ENCODE results near the gene ZNF429. TPM values are rescaled to one million over a fixed set of nuclear protein-coding genes. Genes with fewer than 3 reads are reported as not detected.
"Not testable (repeated sequence)": the region's sequence is repeated elsewhere in the genome, so short reads cannot be mapped to it uniquely, and the experiment has no call there.

ZNF429 gene
- total RNA-seq, 2 donors from 2014 or later: 16.6 to 17.9 TPM

DNA sequence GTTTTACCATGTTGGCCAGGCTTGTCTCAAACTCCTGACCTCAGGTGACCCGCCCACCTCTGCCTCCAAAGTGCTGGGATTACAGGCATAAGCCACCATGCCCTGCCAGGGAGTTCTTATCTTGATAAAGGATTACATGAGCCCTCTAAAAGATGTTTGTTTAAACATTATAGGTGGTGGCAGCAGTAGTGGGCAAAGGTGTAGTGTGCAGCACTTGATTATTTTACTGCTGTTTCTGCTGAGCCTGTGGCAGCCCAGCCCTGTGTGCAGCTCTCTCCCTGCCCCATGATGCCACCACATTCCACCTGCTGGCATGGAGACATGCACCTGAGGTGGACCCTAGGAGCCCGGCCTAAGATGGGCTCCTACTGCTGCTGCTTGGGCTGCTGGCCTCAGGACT is 54.0 kb downstream of the ZNF429 start:
- Mint-ChIP-seq H3K27ac (no peak overlapping the region), H3K36me3 (ENCODE audit: insufficient read depth in 2 of 2) (peaks cover 18 to 21% of the 10 kb centered on the region in 2 donors), H3K4me1 (ENCODE audit: low read depth) (no peaks in the 10 kb centered on the region), H3K27me3 (ENCODE audit: low read depth) (no peaks in the 10 kb centered on the region), H3K4me3 (no peak overlapping the region), H3K9me3 (peaks cover 0 to 12% of the 10 kb centered on the region in 2 donors)
- no peak for DNase-seq
- no peak for ATAC-seq (replicated peaks in 1 of 2)

GRCh38 chr19:21564406-21564805 is 59.0 kb downstream of the ZNF429 start:
- ATAC-seq (replicated peaks in 1 of 2) (no peak), DNase-seq (no peak)
- Mint-ChIP-seq H3K4me3 (no peak overlapping the region), H3K27ac (peak overlapping the region; percentile 34), H3K9me3 (peaks cover 0 to 7% of the 10 kb centered on the region in 2 donors), H3K4me1 (ENCODE audit: low read depth) (peaks cover 17% of the 10 kb centered on the region), H3K27me3 (ENCODE audit: low read depth) (no peaks in the 10 kb centered on the region), H3K36me3 (ENCODE audit: insufficient read depth in 2 of 2) (peaks cover 16 to 18% of the 10 kb centered on the region in 2 donors)

DNA sequence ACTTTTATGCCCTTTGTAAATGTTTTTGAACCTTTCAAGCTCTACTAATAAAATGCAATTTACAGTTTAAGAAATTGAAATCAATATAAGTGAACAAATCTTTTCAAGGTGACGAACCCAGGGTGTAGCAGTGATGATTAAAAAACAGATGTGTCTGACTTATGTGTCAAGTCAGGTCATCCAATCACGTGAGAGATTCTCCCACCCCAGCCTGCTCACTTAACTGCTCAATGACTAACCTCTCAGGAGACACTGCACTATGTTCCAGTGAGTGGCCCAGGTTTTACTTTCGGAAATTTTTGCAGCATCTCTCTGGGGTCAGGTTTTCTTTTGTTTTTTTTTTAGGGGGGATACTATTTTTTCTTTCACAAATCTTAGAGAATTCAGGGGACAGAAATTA is 60.7 kb downstream of the ZNF429 start:
- H3K36me3 Mint-ChIP-seq (ENCODE audit: insufficient read depth in 2 of 2): peaks cover 11 to 14% of the 10 kb centered on the region in 2 donors
- H3K4me3 Mint-ChIP-seq: peak overlapping the region in 1 of 2 donors; percentile 65
- H3K27ac Mint-ChIP-seq: no peak overlapping the region
- H3K9me3 Mint-ChIP-seq: peaks cover 0 to 6% of the 10 kb centered on the region in 2 donors
- peaks cover 17% of the 10 kb centered on the region for H3K4me1 Mint-ChIP-seq (ENCODE audit: low read depth)
- ATAC-seq (replicated peaks in 1 of 2): peak; percentile 55 to 66
- H3K27me3 Mint-ChIP-seq (ENCODE audit: low read depth): no peaks in the 10 kb centered on the region
- DNase-seq: peak; percentile 16 to 55

GRCh38 chr19:21567806-21568205 is 62.4 kb downstream of the ZNF429 start:
- H3K36me3 Mint-ChIP-seq (ENCODE audit: insufficient read depth in 2 of 2): peaks cover 7 to 15% of the 10 kb centered on the region in 2 donors
- H3K27ac Mint-ChIP-seq; H3K27me3 Mint-ChIP-seq (ENCODE audit: low read depth); H3K9me3 Mint-ChIP-seq; ATAC-seq (replicated peaks in 1 of 2); DNase-seq: not testable (repeated sequence)
- H3K4me3 Mint-ChIP-seq: peak overlapping the region; percentile 65 to 94
- H3K4me1 Mint-ChIP-seq (ENCODE audit: low read depth): peaks cover 17% of the 10 kb centered on the region

- H3K9me3 Mint-ChIP-seq: peaks cover 3 to 8% of the 10 kb centered on the region in 2 donors
Measured at GRCh38 chr19:21568816-21569493, 63.6 kb downstream of the ZNF429 start.

DNA sequence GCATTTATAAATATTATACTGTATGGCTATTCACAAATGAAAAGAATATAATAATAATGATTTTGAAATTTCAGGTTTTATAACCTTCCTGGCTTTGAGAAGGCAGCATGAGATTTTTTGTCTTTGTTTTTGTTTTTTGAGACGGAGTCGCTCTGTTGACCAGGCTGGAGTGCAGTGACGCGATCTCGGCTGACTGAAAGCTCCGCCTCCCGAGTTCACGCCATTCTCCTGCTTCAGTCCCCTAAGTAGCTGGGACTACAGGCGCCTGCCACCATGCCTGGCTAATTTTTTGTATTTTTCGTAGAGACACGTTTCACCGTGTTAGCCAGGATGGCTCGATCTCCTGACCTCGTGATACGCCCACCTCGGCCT is 64.1 kb downstream of the ZNF429 start:
- peaks cover 3 to 8% of the 10 kb centered on the region in 2 donors for H3K9me3 Mint-ChIP-seq
- H3K4me3 Mint-ChIP-seq: peak overlapping the region; percentile 88 to 94
- DNase-seq: peak in 1 of 2 donors; percentile 53
- H3K27ac Mint-ChIP-seq: peak overlapping the region; percentile 80
- H3K36me3 Mint-ChIP-seq (ENCODE audit: insufficient read depth in 2 of 2): peaks cover 6 to 18% of the 10 kb centered on the region in 2 donors
- no peaks in the 10 kb centered on the region for H3K27me3 Mint-ChIP-seq (ENCODE audit: low read depth)
- ATAC-seq (replicated peaks in 1 of 2): peak; percentile 52 to 66
- peaks cover 27% of the 10 kb centered on the region for H3K4me1 Mint-ChIP-seq (ENCODE audit: low read depth)

More at GRCh38 chr19:21568816-21569493, 63.6 kb downstream of the ZNF429 start:
- H3K27ac Mint-ChIP-seq: peak overlapping the region; percentile 80
- H3K4me1 Mint-ChIP-seq (ENCODE audit: low read depth): peaks cover 23% of the 10 kb centered on the region
- peak; percentile 94 to 95 for ATAC-seq (replicated peaks in 1 of 2)
- H3K27me3 Mint-ChIP-seq (ENCODE audit: low read depth): no peaks in the 10 kb centered on the region
- peak; percentile 73 to 83 for DNase-seq
- peaks cover 6 to 19% of the 10 kb centered on the region in 2 donors for H3K36me3 Mint-ChIP-seq (ENCODE audit: insufficient read depth in 2 of 2)
- H3K4me3 Mint-ChIP-seq: peak overlapping the region; percentile 88 to 94

GRCh38 chr19:21571316-21571715 is 65.9 kb downstream of the ZNF429 start:
- Mint-ChIP-seq H3K27ac (no peak overlapping the region), H3K36me3 (ENCODE audit: insufficient read depth in 2 of 2) (peaks cover 9 to 18% of the 10 kb centered on the region in 2 donors), H3K27me3 (ENCODE audit: low read depth) (no peaks in the 10 kb centered on the region), H3K9me3 (peaks cover 3 to 13% of the 10 kb centered on the region in 2 donors), H3K4me1 (ENCODE audit: low read depth) (peaks cover 23% of the 10 kb centered on the region), H3K4me3 (no peak overlapping the region)
- ATAC-seq (replicated peaks in 1 of 2) (no peak), DNase-seq (no peak)

GRCh38 chr19:21574607-21575006 is 69.2 kb downstream of the ZNF429 start:
- no peak overlapping the region for H3K27ac Mint-ChIP-seq
- H3K27me3 Mint-ChIP-seq (ENCODE audit: low read depth): no peaks in the 10 kb centered on the region
- DNase-seq (no peak), ATAC-seq (replicated peaks in 1 of 2) (no peak)
- peaks cover 3 to 13% of the 10 kb centered on the region in 2 donors for H3K9me3 Mint-ChIP-seq
- H3K36me3 Mint-ChIP-seq (ENCODE audit: insufficient read depth in 2 of 2): peaks cover 10 to 13% of the 10 kb centered on the region in 2 donors
- H3K4me3 Mint-ChIP-seq: no peak overlapping the region
- peaks cover 10% of the 10 kb centered on the region for H3K4me1 Mint-ChIP-seq (ENCODE audit: low read depth)

GRCh38 chr19:21576481-21576880 is 71.1 kb downstream of the ZNF429 start:
- DNase-seq (no peak), ATAC-seq (replicated peaks in 1 of 2) (no peak)
- Mint-ChIP-seq H3K9me3 (peaks cover 3 to 10% of the 10 kb centered on the region in 2 donors), H3K27me3 (ENCODE audit: low read depth) (no peaks in the 10 kb centered on the region), H3K4me3 (no peak overlapping the region), H3K27ac (no peak overlapping the region), H3K36me3 (ENCODE audit: insufficient read depth in 2 of 2) (peaks cover 9 to 13% of the 10 kb centered on the region in 2 donors), H3K4me1 (ENCODE audit: low read depth) (peaks cover 16% of the 10 kb centered on the region)

DNA sequence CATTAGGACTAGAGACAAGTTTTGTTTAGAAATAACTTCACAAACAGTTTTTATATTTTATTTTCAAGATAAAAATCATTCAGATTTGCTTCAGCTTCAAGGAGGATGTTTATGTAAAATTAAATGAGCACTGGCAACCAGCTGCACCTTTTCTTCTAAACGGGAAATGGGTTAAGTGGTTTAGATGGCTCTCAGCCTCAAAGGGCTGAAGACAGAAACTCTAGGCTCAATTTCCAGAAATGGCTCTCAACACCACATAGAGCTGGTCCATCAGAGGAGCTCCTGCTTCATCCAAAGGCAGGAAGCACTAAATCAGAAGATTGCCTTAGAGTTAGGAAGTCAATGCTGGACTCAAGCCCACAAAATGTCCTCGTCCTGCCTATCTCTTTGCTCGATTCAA is 74.7 kb downstream of the ZNF429 start:
- DNase-seq: no peak
- H3K4me1 Mint-ChIP-seq (ENCODE audit: low read depth): peaks cover 13% of the 10 kb centered on the region
- H3K4me3 Mint-ChIP-seq: no peak overlapping the region
- no peak overlapping the region for H3K27ac Mint-ChIP-seq
- H3K27me3 Mint-ChIP-seq (ENCODE audit: low read depth): no peaks in the 10 kb centered on the region
- H3K36me3 Mint-ChIP-seq (ENCODE audit: insufficient read depth in 2 of 2): peaks cover 11 to 14% of the 10 kb centered on the region in 2 donors
- no peak for ATAC-seq (replicated peaks in 1 of 2)
- H3K9me3 Mint-ChIP-seq: peaks cover 0 to 5% of the 10 kb centered on the region in 2 donors

DNA sequence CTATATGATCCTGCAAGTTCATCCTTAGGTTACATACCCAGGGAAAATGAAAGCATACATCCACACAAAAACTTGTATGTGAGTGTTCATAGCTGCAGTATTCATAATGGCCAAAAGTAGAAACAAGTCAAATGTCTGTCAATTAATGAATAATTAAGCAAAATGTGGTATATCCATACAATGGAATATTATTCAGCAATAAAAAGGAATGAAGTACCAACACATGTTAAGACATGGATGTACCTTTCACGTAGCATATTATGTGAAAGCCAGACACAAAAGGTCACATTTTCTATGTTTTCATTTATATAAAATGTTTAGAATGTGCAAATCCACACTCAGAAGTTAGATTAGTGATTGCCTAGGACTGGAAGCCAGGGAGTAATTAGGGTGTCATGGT is 75.4 kb downstream of the ZNF429 start:
- Mint-ChIP-seq H3K4me3 (no peak overlapping the region), H3K4me1 (ENCODE audit: low read depth) (peaks cover 16% of the 10 kb centered on the region), H3K27ac (no peak overlapping the region), H3K27me3 (ENCODE audit: low read depth) (no peaks in the 10 kb centered on the region), H3K9me3 (peaks cover 0 to 5% of the 10 kb centered on the region in 2 donors), H3K36me3 (ENCODE audit: insufficient read depth in 2 of 2) (peaks cover 11 to 14% of the 10 kb centered on the region in 2 donors)
- ATAC-seq (replicated peaks in 1 of 2): no peak
- no peak for DNase-seq

DNA sequence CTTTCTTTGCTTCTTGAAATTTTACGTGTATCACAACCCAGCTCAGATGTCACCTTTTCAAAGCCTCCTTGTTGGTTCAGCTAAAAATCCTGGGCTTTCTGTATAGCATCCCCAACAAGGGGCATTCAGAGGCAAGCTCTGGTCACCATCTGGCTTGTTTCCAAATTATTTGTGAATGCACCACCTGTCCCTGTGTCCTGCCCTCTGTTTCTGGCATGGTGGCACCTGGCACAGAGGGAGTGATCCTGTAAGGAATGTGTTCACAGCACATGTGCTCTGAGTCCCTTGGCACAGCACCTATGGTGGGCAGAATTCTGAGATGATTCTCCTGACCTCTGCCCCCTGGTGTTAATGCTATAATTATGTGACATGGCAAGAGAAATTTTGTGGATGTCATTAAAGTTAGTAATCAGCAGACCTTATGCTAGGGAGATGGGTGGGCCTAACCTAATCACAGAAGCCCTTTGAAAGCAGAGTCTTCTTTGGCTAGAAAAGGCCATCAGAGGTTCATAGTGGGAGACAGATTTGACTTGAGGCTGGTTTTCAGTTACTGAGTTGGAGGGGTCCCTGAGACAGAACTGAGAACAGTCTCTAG is 76.3 kb downstream of the ZNF429 start:
- no peak overlapping the region for H3K4me3 Mint-ChIP-seq
- H3K9me3 Mint-ChIP-seq: peaks cover 0 to 2% of the 10 kb centered on the region in 2 donors
- no peak overlapping the region for H3K27ac Mint-ChIP-seq
- H3K27me3 Mint-ChIP-seq (ENCODE audit: low read depth): no peaks in the 10 kb centered on the region
- H3K36me3 Mint-ChIP-seq (ENCODE audit: insufficient read depth in 2 of 2): peaks cover 7 to 10% of the 10 kb centered on the region in 2 donors
- no peak for DNase-seq
- peaks cover 16% of the 10 kb centered on the region for H3K4me1 Mint-ChIP-seq (ENCODE audit: low read depth)
- ATAC-seq (replicated peaks in 1 of 2): no peak

- DNase-seq (no peak), ATAC-seq (replicated peaks in 1 of 2) (no peak)
- no peaks in the 10 kb centered on the region for H3K27me3 Mint-ChIP-seq (ENCODE audit: low read depth)
- H3K36me3 Mint-ChIP-seq (ENCODE audit: insufficient read depth in 2 of 2): peaks cover 6 to 10% of the 10 kb centered on the region in 2 donors
- H3K27ac Mint-ChIP-seq: no peak overlapping the region
- no peak overlapping the region for H3K4me3 Mint-ChIP-seq
- H3K4me1 Mint-ChIP-seq (ENCODE audit: low read depth): peaks cover 16% of the 10 kb centered on the region
- H3K9me3 Mint-ChIP-seq: peaks cover 0 to 2% of the 10 kb centered on the region in 2 donors
Measured at GRCh38 chr19:21584537-21584936, 79.1 kb downstream of the ZNF429 start.

All from activated T-cell treated with anti-CD3 and anti-CD28 coated beads, Interleukin-2, amount 50 U/mL, for 72 hours (primary cell).